ENCODE measurements around the gene AFAP1.
"Not testable (repeated sequence)": the region's sequence is repeated elsewhere in the genome, so short reads cannot be mapped to it uniquely, and the experiment has no call there.

AFAP1 gene

GRCh38 chr4:7950301-7951092 is 10.8 kb upstream of the AFAP1 start:
- no peak for FAIRE-seq
- DNase-seq (ENCODE audit: extremely low spot score, insufficient read length, low read depth) = no peak

GRCh38 chr4:7949759-7950158 is 10.1 kb upstream of the AFAP1 start:
- FAIRE-seq (no peak), DNase-seq (ENCODE audit: extremely low spot score, insufficient read length, low read depth) (no peak)

GRCh38 chr4:7947927-7948326 is 8.3 kb upstream of the AFAP1 start:
- FAIRE-seq = no peak

GRCh38 chr4:7945709-7946380 is 6.2 kb upstream of the AFAP1 start:
- no peak for FAIRE-seq

More at GRCh38 chr4:7947927-7948326, 8.3 kb upstream of the AFAP1 start:
- no peak for DNase-seq (ENCODE audit: extremely low spot score, insufficient read length, low read depth)

GRCh38 chr4:7944599-7945220 is 5.0 kb upstream of the AFAP1 start:
- no peak for FAIRE-seq
- DNase-seq (ENCODE audit: extremely low spot score, insufficient read length, low read depth) = no peak

More at GRCh38 chr4:7945709-7946380, 6.2 kb upstream of the AFAP1 start:
- DNase-seq (ENCODE audit: extremely low spot score, insufficient read length, low read depth) = no peak

- DNase-seq (ENCODE audit: extremely low spot score, insufficient read length, low read depth); FAIRE-seq: not testable (repeated sequence)
Observed at GRCh38 chr4:7943688-7944087, 4.0 kb upstream of the AFAP1 start.

- DNase-seq (ENCODE audit: extremely low spot score, insufficient read length, low read depth) = no peak
- FAIRE-seq = no peak
Observed at GRCh38 chr4:7943211-7943610, 3.5 kb upstream of the AFAP1 start.

GRCh38 chr4:7941965-7942496 is 2.4 kb upstream of the AFAP1 start:
- no peak for FAIRE-seq
- DNase-seq (ENCODE audit: extremely low spot score, insufficient read length, low read depth) = no peak

GRCh38 chr4:7941111-7941964 is 1.7 kb upstream of the AFAP1 start:
- DNase-seq (ENCODE audit: extremely low spot score, insufficient read length, low read depth) (no peak), FAIRE-seq (no peak)

- FAIRE-seq (no peak), DNase-seq (ENCODE audit: extremely low spot score, insufficient read length, low read depth) (no peak)
Observed at GRCh38 chr4:7938609-7939376, 868 bp downstream of the AFAP1 start.

- no peak for DNase-seq (ENCODE audit: extremely low spot score, insufficient read length, low read depth)
- no peak for FAIRE-seq
Observed at GRCh38 chr4:7938266-7938608, 1.4 kb downstream of the AFAP1 start.

- DNase-seq (ENCODE audit: extremely low spot score, insufficient read length, low read depth) (no peak), FAIRE-seq (no peak)
Observed at GRCh38 chr4:7937006-7937405, 2.7 kb downstream of the AFAP1 start.

GRCh38 chr4:7933651-7934510 is 5.8 kb downstream of the AFAP1 start:
- no peak for FAIRE-seq

GRCh38 chr4:7932287-7932686 is 7.4 kb downstream of the AFAP1 start:
- DNase-seq (ENCODE audit: extremely low spot score, insufficient read length, low read depth) (no peak), FAIRE-seq (no peak)

More at GRCh38 chr4:7933651-7934510, 5.8 kb downstream of the AFAP1 start:
- no peak for DNase-seq (ENCODE audit: extremely low spot score, insufficient read length, low read depth)

- no peak for DNase-seq (ENCODE audit: extremely low spot score, insufficient read length, low read depth)
- no peak for FAIRE-seq
Observed at GRCh38 chr4:7929118-7929951, 10.3 kb downstream of the AFAP1 start.

GRCh38 chr4:7928711-7929110 is 10.9 kb downstream of the AFAP1 start:
- no peak for DNase-seq (ENCODE audit: extremely low spot score, insufficient read length, low read depth)
- FAIRE-seq = no peak

- FAIRE-seq (no peak), DNase-seq (ENCODE audit: extremely low spot score, insufficient read length, low read depth) (no peak)
Observed at GRCh38 chr4:7926822-7927221, 12.8 kb downstream of the AFAP1 start.
